Lung (tissue), 5 donors: ENCODE measurements around the gene MACROH2A1. TPM values are rescaled to one million over a fixed set of nuclear protein-coding genes. Genes with fewer than 3 reads are reported as not detected.

Experiments
- polyA plus RNA-seq, 2 donors: library from polyadenylated mRNA; stranded (reverse); fragments of 200-250 nt; gene quantifications; one replicate each; pipeline ENCODE4 v1.2.1, GENCODE V29; 2013
- small RNA-seq: library from RNA; depleted of rRNA; stranded (forward); fragments of <200 nt; gene quantifications from one replicate; pipeline ENCODE3, GENCODE V24; 2014; ENCODE audit warnings: low replicate concordance
- total RNA-seq, 2 donors: library from RNA; depleted of rRNA in 1 of 2; stranded (reverse); fragments of >200 nt in 1 of 2; gene quantifications; one replicate each; pipeline ENCODE4 v1.2.1, GENCODE V29; 2014 to 2021
- donor health status: Bipolar disorder and iron deficiency.
- donor health status: healthy.
- donor health status: DM: yes; HTN: yes; CAD: no.

MACROH2A1 gene
- total and polyA plus RNA-seq, 4 donors: 149 to 334 (median 248) TPM

Small RNAs within 50 kb of the gene (small RNA-seq; reads per million reads assigned to genes)
- gene DCANP1: not detected

Other genes starting within 250 kb of the MACROH2A1 start
- gene DCANP1, start 48.1 kb upstream of the MACROH2A1 start, total RNA-seq: under 1 TPM; 0.09 to 0.43 TPM
- gene DCANP1, start 48.1 kb upstream of the MACROH2A1 start, polyA plus RNA-seq: under 1 TPM; 0.14 to 0.51 TPM
- gene TIFAB, start 53.1 kb upstream of the MACROH2A1 start, total RNA-seq: under 1 TPM; 0.15 to 0.88 TPM
- gene TIFAB, start 53.1 kb upstream of the MACROH2A1 start, polyA plus RNA-seq: under 1 TPM; 0.31 to 0.39 TPM
- gene NEUROG1, start 136.7 kb upstream of the MACROH2A1 start, total RNA-seq: not detected
- gene NEUROG1, start 136.7 kb upstream of the MACROH2A1 start, polyA plus RNA-seq: not detected
- gene CXCL14, start 179.8 kb upstream of the MACROH2A1 start, total RNA-seq: 10 to 100 TPM in 1 of 2 donors, 1 to 10 TPM in 1; 1.6 to 31.4 TPM
- gene CXCL14, start 179.8 kb upstream of the MACROH2A1 start, polyA plus RNA-seq: 1 to 10 TPM; 2.3 to 2.5 TPM